ENCODE results near the gene RRAD.
"Not testable (repeated sequence)": the region's sequence is repeated elsewhere in the genome, so short reads cannot be mapped to it uniquely, and the experiment has no call there.

The RRAD gene

GRCh38 chr16:66905633-66906539, 19.4 kb downstream of the RRAD start:
- H3K4me3 Mint-ChIP-seq: no peak overlapping the region
- H3K4me1 Mint-ChIP-seq (ENCODE audit: low read depth): no peaks in the 10 kb centered on the region
- no peaks in the 10 kb centered on the region for H3K9me3 Mint-ChIP-seq
- H3K27me3 Mint-ChIP-seq: no peaks in the 10 kb centered on the region
- H3K27ac Mint-ChIP-seq: no peak overlapping the region
- no peaks in the 10 kb centered on the region for H3K36me3 Mint-ChIP-seq (ENCODE audit: low read depth)

GRCh38 chr16:66904846-66905632, 20.3 kb downstream of the RRAD start:
- H3K4me3 Mint-ChIP-seq: no peak overlapping the region
- no peaks in the 10 kb centered on the region for H3K4me1 Mint-ChIP-seq (ENCODE audit: low read depth)
- H3K9me3 Mint-ChIP-seq: no peaks in the 10 kb centered on the region
- H3K27ac Mint-ChIP-seq: no peak overlapping the region
- H3K27me3 Mint-ChIP-seq: no peaks in the 10 kb centered on the region
- H3K36me3 Mint-ChIP-seq (ENCODE audit: low read depth): no peaks in the 10 kb centered on the region

GRCh38 chr16:66904428-66904845, 20.9 kb downstream of the RRAD start:
- Mint-ChIP-seq H3K27me3 (no peaks in the 10 kb centered on the region), H3K9me3 (no peaks in the 10 kb centered on the region), H3K4me1 (ENCODE audit: low read depth) (no peaks in the 10 kb centered on the region)

DNA sequence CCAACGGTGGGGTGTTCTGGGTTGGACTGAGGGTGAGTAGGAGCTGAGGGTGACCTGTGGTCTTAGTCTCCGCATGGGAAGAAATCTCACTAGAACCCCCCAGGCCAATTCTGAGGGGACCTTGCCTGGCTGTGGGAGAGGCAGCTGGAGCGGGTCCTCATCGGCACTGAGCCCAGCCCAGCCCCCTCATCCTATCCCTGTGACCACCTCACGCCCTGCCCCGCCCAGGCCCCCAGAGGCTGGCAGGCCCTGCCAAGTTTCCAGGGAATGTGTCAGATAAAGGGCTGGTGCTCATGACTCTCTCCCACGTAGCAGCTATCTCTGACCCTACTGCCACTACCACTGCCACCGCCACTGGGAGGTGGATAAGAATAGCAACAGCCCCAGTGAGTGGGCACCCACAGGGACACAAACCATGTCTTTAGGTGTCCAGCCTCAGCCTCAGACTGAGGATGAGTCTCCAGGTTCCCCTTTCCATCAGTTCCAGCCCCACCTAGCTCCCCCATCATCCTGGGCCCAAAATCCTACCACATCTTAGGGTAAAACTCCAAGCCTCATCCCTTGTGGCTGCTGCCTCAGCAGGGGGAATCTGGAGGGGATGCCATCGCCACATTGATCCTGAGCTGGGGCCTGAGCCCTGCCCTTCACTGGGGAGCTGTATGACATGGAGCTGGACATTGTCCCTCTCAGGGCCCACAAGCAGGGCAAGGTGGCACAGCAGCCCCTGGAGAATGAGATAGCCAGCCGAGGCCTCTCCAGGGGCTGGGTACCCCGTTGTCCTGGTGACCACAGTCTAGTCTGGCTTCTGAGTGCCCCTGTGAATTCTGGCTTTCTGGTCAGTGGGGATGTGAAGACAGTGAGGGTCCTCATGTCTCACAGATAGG, 21.5 kb downstream of the RRAD start:
- Mint-ChIP-seq H3K27me3 (no peaks in the 10 kb centered on the region), H3K9me3 (no peaks in the 10 kb centered on the region)

More at GRCh38 chr16:66904428-66904845, 20.9 kb downstream of the RRAD start:
- no peak overlapping the region for H3K27ac Mint-ChIP-seq
- no peak overlapping the region for H3K4me3 Mint-ChIP-seq
- H3K36me3 Mint-ChIP-seq (ENCODE audit: low read depth): no peaks in the 10 kb centered on the region

GRCh38 chr16:66902648-66903543, 22.4 kb downstream of the RRAD start:
- Mint-ChIP-seq H3K36me3 (ENCODE audit: low read depth) (no peaks in the 10 kb centered on the region), H3K27me3 (no peaks in the 10 kb centered on the region), H3K27ac (no peak overlapping the region), H3K9me3 (no peaks in the 10 kb centered on the region), H3K4me3 (no peak overlapping the region), H3K4me1 (ENCODE audit: low read depth) (no peaks in the 10 kb centered on the region)

More for the DNA sequence above, 21.5 kb downstream of the RRAD start:
- H3K4me3 Mint-ChIP-seq: no peak overlapping the region
- H3K36me3 Mint-ChIP-seq (ENCODE audit: low read depth): no peaks in the 10 kb centered on the region
- no peaks in the 10 kb centered on the region for H3K4me1 Mint-ChIP-seq (ENCODE audit: low read depth)
- H3K27ac Mint-ChIP-seq: no peak overlapping the region

DNA sequence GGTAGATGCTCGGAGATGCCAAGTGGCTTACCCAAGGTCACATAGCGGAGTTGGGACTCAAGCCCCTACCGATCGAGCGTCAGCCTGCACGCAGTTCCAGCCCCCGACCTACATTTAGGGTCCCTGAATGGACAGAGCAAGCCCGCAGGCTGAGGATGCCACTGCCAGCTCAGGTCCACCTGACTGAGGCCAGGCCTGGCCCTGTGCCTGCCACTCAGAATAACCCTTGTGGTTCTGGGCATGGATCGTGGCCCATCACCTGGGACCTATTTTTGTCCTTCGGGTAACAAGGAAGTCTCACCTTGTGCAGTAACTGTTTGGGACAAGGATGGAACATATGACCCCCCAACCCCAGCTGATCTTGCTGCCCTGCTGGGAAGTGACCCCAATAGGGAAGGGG, 23.7 kb downstream of the RRAD start:
- Mint-ChIP-seq H3K36me3 (ENCODE audit: low read depth) (no peaks in the 10 kb centered on the region), H3K27me3 (no peaks in the 10 kb centered on the region), H3K27ac (no peak overlapping the region), H3K9me3 (no peaks in the 10 kb centered on the region), H3K4me1 (ENCODE audit: low read depth) (no peaks in the 10 kb centered on the region), H3K4me3 (no peak overlapping the region)

DNA sequence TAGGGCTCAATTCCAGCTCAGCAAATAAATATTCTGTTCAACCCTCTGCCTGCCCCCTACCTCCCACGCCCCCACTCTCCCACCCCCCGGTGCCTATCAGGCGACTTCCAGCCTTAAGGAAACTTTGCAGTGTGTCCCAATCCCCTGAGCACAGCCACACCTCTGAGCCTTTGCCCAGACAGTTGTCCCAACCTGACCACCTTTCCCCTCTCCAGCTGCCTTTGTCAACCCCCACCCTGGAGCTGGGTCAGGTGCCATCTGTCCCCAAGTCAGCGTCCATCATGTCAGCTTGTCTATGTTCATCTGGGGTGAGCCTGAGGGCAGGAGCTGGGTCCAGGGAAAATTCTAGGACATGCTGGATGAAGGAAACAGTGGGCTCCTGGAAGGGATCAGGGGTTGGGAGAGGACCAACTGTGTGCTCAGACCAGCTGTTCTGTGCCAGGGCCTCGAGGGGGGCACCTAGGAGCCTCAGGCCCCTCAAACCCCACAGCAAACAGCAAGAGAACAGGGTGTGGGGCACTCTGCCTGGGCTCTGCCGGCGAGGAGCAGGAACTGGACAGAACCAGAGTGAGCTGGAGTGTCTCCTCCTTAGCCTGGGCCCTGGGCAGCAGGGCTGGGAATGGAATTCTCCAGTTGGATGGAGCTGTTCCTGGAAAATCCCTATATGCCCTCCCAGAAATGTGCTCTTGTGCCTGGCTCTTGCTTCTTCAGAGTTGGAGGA, 24.5 kb downstream of the RRAD start:
- Mint-ChIP-seq H3K27ac (no peak overlapping the region), H3K4me1 (ENCODE audit: low read depth) (no peaks in the 10 kb centered on the region), H3K27me3 (no peaks in the 10 kb centered on the region), H3K4me3 (no peak overlapping the region), H3K36me3 (ENCODE audit: low read depth) (no peaks in the 10 kb centered on the region), H3K9me3 (no peaks in the 10 kb centered on the region)

- no peaks in the 10 kb centered on the region for H3K36me3 Mint-ChIP-seq (ENCODE audit: low read depth)
- no peak overlapping the region for H3K27ac Mint-ChIP-seq
- H3K4me1 Mint-ChIP-seq (ENCODE audit: low read depth): no peaks in the 10 kb centered on the region
- no peaks in the 10 kb centered on the region for H3K27me3 Mint-ChIP-seq
- H3K9me3 Mint-ChIP-seq: no peaks in the 10 kb centered on the region
- no peak overlapping the region for H3K4me3 Mint-ChIP-seq
Measured at GRCh38 chr16:66899945-66900710, 25.2 kb downstream of the RRAD start.

GRCh38 chr16:66899310-66899944, 25.9 kb downstream of the RRAD start:
- Mint-ChIP-seq H3K36me3 (ENCODE audit: low read depth) (peaks cover 4% of the 10 kb centered on the region), H3K4me1 (ENCODE audit: low read depth) (no peaks in the 10 kb centered on the region), H3K27ac (no peak overlapping the region), H3K4me3 (no peak overlapping the region), H3K27me3 (no peaks in the 10 kb centered on the region), H3K9me3 (no peaks in the 10 kb centered on the region)

DNA sequence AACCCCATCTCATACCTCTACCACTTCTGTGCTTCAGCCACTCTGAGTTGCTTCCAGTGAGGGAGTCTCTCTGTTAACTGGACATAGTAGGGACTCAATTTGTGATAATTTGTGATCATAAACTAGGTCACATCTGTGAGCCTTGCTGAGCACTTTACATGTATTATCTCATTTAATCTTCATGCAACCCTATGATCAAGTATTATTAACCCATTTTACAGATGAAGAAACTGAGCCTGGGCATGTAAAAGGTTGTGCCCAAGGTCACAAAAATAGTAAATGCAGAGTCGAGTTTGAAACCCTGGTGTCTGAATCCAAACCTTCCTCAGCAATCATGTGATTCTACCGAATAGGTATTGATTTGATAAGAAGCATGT, 26.4 kb downstream of the RRAD start:
- Mint-ChIP-seq H3K27ac (no peak overlapping the region), H3K4me3 (no peak overlapping the region), H3K4me1 (ENCODE audit: low read depth) (no peaks in the 10 kb centered on the region), H3K36me3 (ENCODE audit: low read depth) (peaks cover 4% of the 10 kb centered on the region), H3K27me3 (no peaks in the 10 kb centered on the region), H3K9me3 (no peaks in the 10 kb centered on the region)

- peaks cover 4% of the 10 kb centered on the region for H3K36me3 Mint-ChIP-seq (ENCODE audit: low read depth)
- H3K27me3 Mint-ChIP-seq: no peaks in the 10 kb centered on the region
- H3K27ac Mint-ChIP-seq: no peak overlapping the region
- no peaks in the 10 kb centered on the region for H3K9me3 Mint-ChIP-seq
- H3K4me1 Mint-ChIP-seq (ENCODE audit: low read depth): peaks cover under 1% of the 10 kb centered on the region
- H3K4me3 Mint-ChIP-seq: no peak overlapping the region
Measured at GRCh38 chr16:66898207-66898606, 27.1 kb downstream of the RRAD start.

GRCh38 chr16:66896682-66897081, 28.7 kb downstream of the RRAD start:
- not testable (repeated sequence) for H3K4me3 Mint-ChIP-seq; H3K4me1 Mint-ChIP-seq (ENCODE audit: low read depth); H3K36me3 Mint-ChIP-seq (ENCODE audit: low read depth); H3K9me3 Mint-ChIP-seq; H3K27ac Mint-ChIP-seq; H3K27me3 Mint-ChIP-seq
